Measurements from ENCODE around the gene FNBP1L.

Gene FNBP1L

DNA sequence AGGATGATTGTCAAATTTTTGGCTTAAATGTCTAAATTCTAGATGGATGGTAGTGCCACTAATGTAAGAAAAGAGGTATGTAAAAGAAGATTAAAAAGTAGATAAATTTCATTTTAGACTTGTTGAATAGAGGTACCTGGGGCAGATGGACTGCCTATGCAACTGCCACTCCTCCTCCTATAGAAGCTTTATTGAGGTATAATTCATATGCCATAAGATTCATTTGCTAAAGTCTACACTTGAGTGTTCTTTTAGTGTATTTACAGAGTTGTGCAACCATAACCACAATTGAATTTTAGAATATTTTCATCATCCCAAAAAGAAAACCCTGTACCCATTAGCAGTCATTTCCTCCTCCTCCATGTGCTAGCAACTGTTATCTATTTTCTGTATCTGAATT is 70.6 kb downstream of the FNBP1L start:
- ChIA-PET CTCF (no interaction called here), POLR2A (no interaction called here)
- H3K4me1 ChIP-seq (ENCODE audit: control insufficient read depth, insufficient read depth, low read length), result no peaks in the 10 kb centered on the region
- H3K27ac ChIP-seq (ENCODE audit: extremely low read depth, low read depth, low read length), result no peak overlapping the region
- no peaks in the 10 kb centered on the region for H3K36me3 ChIP-seq (ENCODE audit: control insufficient read depth in 2 of 2, insufficient read depth in 1 of 2, low read length in 2 of 2)
- H3K9me3 ChIP-seq (ENCODE audit: control insufficient read depth, insufficient read depth, low read depth, low read length), result no peaks in the 10 kb centered on the region
- no peak overlapping the region for H3K4me3 ChIP-seq (ENCODE audit: low read depth, low read length)
- TF ChIP-seq, protein P1, sequence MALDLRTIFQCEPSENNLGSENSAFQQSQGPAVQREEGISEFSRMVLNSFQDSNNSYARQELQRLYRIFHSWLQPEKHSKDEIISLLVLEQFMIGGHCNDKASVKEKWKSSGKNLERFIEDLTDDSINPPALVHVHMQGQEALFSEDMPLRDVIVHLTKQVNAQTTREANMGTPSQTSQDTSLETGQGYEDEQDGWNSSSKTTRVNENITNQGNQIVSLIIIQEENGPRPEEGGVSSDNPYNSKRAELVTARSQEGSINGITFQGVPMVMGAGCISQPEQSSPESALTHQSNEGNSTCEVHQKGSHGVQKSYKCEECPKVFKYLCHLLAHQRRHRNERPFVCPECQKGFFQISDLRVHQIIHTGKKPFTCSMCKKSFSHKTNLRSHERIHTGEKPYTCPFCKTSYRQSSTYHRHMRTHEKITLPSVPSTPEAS (tag by site-specific recombination; IDR thresholded peaks at IDR 0.05), result no peak
- no peak for TF ChIP-seq ZNF571 (tag by site-specific recombination; IDR thresholded peaks at IDR 0.05)

DNA sequence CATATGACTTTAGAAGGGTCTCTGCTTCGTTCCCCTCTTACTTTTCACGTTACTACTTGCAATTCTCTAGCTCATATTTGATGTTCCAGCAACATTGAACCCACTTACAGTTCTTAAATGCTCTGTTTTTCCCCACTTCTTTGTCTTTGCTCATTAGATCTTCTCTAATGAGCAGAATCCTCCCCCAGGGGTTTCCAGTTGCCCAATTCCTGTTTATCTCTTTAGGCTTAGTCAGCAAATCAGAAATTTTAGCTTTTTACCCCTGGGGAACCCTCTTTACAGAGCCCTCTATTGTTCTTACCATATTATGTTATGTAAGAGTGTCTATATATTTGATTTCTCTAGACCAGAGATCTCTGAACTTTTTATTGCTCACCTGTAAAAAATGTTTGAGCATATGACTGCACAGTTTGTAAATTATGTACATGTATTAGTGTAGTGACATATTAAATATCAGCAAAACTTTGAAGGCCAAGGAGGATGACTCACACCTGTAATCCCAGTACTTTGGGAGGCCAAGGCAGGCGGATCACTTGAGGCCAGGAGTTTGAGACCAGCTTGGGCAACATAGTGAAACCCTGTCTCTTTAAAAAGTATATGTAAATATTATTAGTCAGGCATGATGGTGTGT is 71.4 kb downstream of the FNBP1L start:
- Histone ChIP-seq H3K9me3 (ENCODE audit: control insufficient read depth, insufficient read depth, low read depth, low read length) (no peaks in the 10 kb centered on the region), H3K4me3 (ENCODE audit: low read depth, low read length) (no peak overlapping the region), H3K36me3 (ENCODE audit: control insufficient read depth in 2 of 2, insufficient read depth in 1 of 2, low read length in 2 of 2) (no peaks in the 10 kb centered on the region), H3K27ac (ENCODE audit: extremely low read depth, low read depth, low read length) (no peak overlapping the region), H3K4me1 (ENCODE audit: control insufficient read depth, insufficient read depth, low read length) (no peaks in the 10 kb centered on the region)
- no peak for TF ChIP-seq ZNF404 (tag by site-specific recombination; IDR thresholded peaks at IDR 0.05)
- TF ChIP-seq ZNF16 (tag by site-specific recombination; IDR thresholded peaks at IDR 0.05; ENCODE audit: low read depth), result no peak
- no peak for TF ChIP-seq KLF1 (tag by site-specific recombination; IDR thresholded peaks at IDR 0.05)
- TF ChIP-seq OVOL3 (tag by site-specific recombination; IDR thresholded peaks at IDR 0.05), result no peak
- TF ChIP-seq ZNF621 (tag by site-specific recombination; IDR thresholded peaks at IDR 0.05), result no peak
- no peak for TF ChIP-seq ZNF548 (tag by site-specific recombination; IDR thresholded peaks at IDR 0.05)
- TF ChIP-seq ZNF138 (tag by site-specific recombination; IDR thresholded peaks at IDR 0.05; ENCODE audit: borderline replicate concordance), result no peak
- POLR2A ChIA-PET, result no interaction called here
- CTCF ChIA-PET, result no interaction called here

DNA sequence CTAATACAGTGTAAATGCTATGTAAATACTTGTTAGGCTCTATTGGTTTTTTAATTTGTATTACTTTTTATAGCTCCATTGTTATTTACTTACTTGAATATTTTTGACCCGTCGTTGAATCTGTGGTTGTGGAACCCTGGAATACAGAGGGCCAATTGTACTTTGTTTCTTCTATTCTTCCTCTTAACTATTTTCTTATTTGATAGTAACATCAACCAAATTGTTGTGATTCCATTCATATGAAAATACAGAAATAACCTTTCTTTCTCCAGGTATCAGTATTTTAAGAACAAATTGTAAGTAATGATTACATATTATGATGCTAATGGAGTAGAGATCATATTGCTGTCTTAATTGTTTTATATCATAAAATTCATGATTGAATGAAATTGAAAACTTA is 73.7 kb downstream of the FNBP1L start:
- POLR2A ChIA-PET, result no interaction called here

More for the DNA sequence above, 73.7 kb downstream of the FNBP1L start:
- CTCF ChIA-PET, result no interaction called here
- Histone ChIP-seq H3K9me3 (ENCODE audit: control insufficient read depth, insufficient read depth, low read depth, low read length) (no peaks in the 10 kb centered on the region), H3K4me1 (ENCODE audit: control insufficient read depth, insufficient read depth, low read length) (no peaks in the 10 kb centered on the region), H3K4me3 (ENCODE audit: low read depth, low read length) (no peak overlapping the region), H3K36me3 (ENCODE audit: control insufficient read depth in 2 of 2, insufficient read depth in 1 of 2, low read length in 2 of 2) (no peaks in the 10 kb centered on the region), H3K27ac (ENCODE audit: extremely low read depth, low read depth, low read length) (no peak overlapping the region)
- TF ChIP-seq, protein P2, sequence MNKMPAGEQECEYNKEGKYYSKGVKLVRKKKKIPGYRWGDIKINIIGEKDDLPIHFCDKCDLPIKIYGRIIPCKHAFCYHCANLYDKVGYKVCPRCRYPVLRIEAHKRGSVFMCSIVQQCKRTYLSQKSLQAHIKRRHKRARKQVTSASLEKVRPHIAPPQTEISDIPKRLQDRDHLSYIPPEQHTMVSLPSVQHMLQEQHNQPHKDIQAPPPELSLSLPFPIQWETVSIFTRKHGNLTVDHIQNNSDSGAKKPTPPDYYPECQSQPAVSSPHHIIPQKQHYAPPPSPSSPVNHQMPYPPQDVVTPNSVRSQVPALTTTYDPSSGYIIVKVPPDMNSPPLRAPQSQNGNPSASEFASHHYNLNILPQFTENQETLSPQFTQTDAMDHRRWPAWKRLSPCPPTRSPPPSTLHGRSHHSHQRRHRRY (tag by site-specific recombination; IDR thresholded peaks at IDR 0.05), result no peak
- TF ChIP-seq, protein P3, sequence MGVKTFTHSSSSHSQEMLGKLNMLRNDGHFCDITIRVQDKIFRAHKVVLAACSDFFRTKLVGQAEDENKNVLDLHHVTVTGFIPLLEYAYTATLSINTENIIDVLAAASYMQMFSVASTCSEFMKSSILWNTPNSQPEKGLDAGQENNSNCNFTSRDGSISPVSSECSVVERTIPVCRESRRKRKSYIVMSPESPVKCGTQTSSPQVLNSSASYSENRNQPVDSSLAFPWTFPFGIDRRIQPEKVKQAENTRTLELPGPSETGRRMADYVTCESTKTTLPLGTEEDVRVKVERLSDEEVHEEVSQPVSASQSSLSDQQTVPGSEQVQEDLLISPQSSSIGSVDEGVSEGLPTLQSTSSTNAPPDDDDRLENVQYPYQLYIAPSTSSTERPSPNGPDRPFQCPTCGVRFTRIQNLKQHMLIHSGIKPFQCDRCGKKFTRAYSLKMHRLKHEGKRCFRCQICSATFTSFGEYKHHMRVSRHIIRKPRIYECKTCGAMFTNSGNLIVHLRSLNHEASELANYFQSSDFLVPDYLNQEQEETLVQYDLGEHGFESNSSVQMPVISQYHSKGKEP (tag by site-specific recombination; IDR thresholded peaks at IDR 0.05), result no peak
- TF ChIP-seq ZNF133 (tag by site-specific recombination; IDR thresholded peaks at IDR 0.05), result peak; percentile 91
- TF ChIP-seq ZNF184 (tag by site-specific recombination; IDR thresholded peaks at IDR 0.05), result no peak
- TF ChIP-seq ZFP3 (tag by site-specific recombination; IDR thresholded peaks at IDR 0.05; ENCODE audit: low read depth), result no peak
- TF ChIP-seq, protein P4, sequence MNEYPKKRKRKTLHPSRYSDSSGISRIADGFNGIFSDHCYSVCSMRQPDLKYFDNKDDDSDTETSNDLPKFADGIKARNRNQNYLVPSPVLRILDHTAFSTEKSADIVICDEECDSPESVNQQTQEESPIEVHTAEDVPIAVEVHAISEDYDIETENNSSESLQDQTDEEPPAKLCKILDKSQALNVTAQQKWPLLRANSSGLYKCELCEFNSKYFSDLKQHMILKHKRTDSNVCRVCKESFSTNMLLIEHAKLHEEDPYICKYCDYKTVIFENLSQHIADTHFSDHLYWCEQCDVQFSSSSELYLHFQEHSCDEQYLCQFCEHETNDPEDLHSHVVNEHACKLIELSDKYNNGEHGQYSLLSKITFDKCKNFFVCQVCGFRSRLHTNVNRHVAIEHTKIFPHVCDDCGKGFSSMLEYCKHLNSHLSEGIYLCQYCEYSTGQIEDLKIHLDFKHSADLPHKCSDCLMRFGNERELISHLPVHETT (tag by site-specific recombination; IDR thresholded peaks at IDR 0.05), result no peak
- TF ChIP-seq HOXA7 (CRISPR knock-in tag; IDR thresholded peaks at IDR 0.05; ENCODE audit: borderline replicate concordance), result no peak
